Measurements from ENCODE around the gene NPW. TPM values are rescaled to one million over a fixed set of nuclear protein-coding genes. Genes with fewer than 3 reads are reported as not detected.

Gene NPW
- total and polyA plus RNA-seq, 2 of the 8 experiments (the other 6 are each of a cell fraction or from before 2014, with no cell fraction given) = 4.0 to 10.3 TPM

DNA sequence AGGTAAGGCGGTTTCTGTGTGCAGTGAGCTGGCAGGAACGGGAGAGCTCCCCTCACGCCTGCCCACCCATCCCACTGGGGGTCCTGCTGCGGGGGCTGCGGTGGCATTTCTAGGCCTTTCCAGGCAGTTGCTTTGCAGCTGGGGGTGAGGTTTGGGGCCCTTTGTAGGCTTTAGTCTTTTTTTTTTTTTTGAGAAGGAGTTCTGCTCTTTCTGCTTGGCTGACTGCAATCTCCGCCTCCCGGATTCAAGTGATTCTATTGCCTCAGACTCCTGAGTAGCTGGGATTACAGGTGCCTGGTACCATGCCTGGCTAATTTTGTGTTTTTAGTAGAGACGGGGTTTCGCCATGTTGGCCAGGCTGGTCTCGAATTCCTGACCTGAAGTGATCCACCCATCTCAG, 39.3 kb downstream of the NPW start:
- Histone ChIP-seq H2BK20ac (ENCODE audit: low read length) (no peak overlapping the region), H3K79me2 (ENCODE audit: control insufficient read depth in 1 of 2, insufficient read depth in 2 of 2, low read length in 2 of 2) (no peaks in the 10 kb centered on the region), H4K8ac (ENCODE audit: extremely low read depth, insufficient read depth, low read length) (no peak overlapping the region), H2BK120ac (replicated peaks; ENCODE audit: low read depth, low read length) (no peak overlapping the region), H3K56ac (replicated peaks; ENCODE audit: insufficient read length, low read depth, low read length) (no peak overlapping the region), H4K5ac (ENCODE audit: insufficient read length, low read depth, low read length) (no peak overlapping the region), H2BK12ac (ENCODE audit: low read depth, low read length) (no peak overlapping the region), H3K4ac (replicated peaks; ENCODE audit: insufficient read length, low read depth, low read length) (no peak overlapping the region), H3K9ac (replicated peaks in 1 of 4; ENCODE audit: extremely low read depth in 1 of 4, low read depth in 3 of 4, low read length in 3 of 4) (no peak overlapping the region), H3K27me3 (replicated peaks in 1 of 4; ENCODE audit: control insufficient read depth in 3 of 4, extremely low read depth in 1 of 4, insufficient read depth in 3 of 4, low read length in 3 of 4) (no peaks in the 10 kb centered on the region), H2AFZ (ENCODE audit: low read length) (no peak overlapping the region), H3K36me3 (ENCODE audit: control insufficient read depth in 2 of 4, insufficient read depth in 4 of 4, low read length in 3 of 4) (peaks cover 0 to 7% (median 0%) of the 10 kb centered on the region in 4 experiments; a peak in 3 of 8 replicates), H2BK5ac (ENCODE audit: low read depth, low read length) (no peak overlapping the region), H2AK5ac (ENCODE audit: low read depth, low read length) (no peak overlapping the region), H4K91ac (replicated peaks; ENCODE audit: insufficient read length, low read length) (no peak overlapping the region), H3K23me2 (ENCODE audit: low read depth, low read length) (no peaks in the 10 kb centered on the region), H3K4me3 (ENCODE audit: extremely low read depth in 1 of 4, insufficient read depth in 2 of 4, low read depth in 3 of 4, low read length in 4 of 4) (no peak overlapping the region), H3K14ac (ENCODE audit: insufficient read length) (no peak overlapping the region), H3K18ac (ENCODE audit: extremely low read depth, low read length) (no peak overlapping the region), H3K27ac (ENCODE audit: low read depth, low read length) (no peak overlapping the region), H3K79me1 (ENCODE audit: low read depth, low read length) (no peaks in the 10 kb centered on the region), H3K4me2 (ENCODE audit: insufficient read depth in 1 of 2, low read depth in 2 of 2, low read length in 2 of 2) (no peak overlapping the region), H3K4me1 (replicated peaks in 1 of 4; ENCODE audit: control insufficient read depth in 3 of 4, insufficient read depth in 4 of 4, low read length in 3 of 4) (no peaks in the 10 kb centered on the region), H3K9me3 (ENCODE audit: insufficient read depth in 2 of 2, low read depth in 1 of 2, low read length in 1 of 2) (no peaks in the 10 kb centered on the region), H4K20me1 (replicated peaks in 1 of 2; ENCODE audit: control insufficient read depth in 1 of 2, insufficient read depth in 2 of 2, low read length in 2 of 2) (peaks cover 0 to 13% of the 10 kb centered on the region in 2 experiments), H3K23ac (ENCODE audit: insufficient read length) (no peak overlapping the region), H2BK15ac (ENCODE audit: low read length) (no peak overlapping the region)
- no peak for FAIRE-seq
- no peak for DNase-seq (ENCODE audit: low read depth in 1 of 2, low spot score in 2 of 2)
- 92% methylated on average over 10 of the region's 10 CpGs; no CpG with 5 or more reads in 1 of the 2 experiments for WGBS, 2 experiments (ENCODE audit: extremely low coverage in 1 of 2, insufficient coverage in 1 of 2, insufficient read length in 1 of 2, insufficient replicate concordance in 2 of 2, low coverage in 1 of 2, low lambda C conversion rate in 2 of 2, missing lambda C conversion rate in 1 of 2)
- ChIA-PET CTCF (ENCODE audit: partially characterized antibody) (interaction anchor here (0.6 to 1.3 kb wide), 5 partner anchors 13 to 711 kb away, joined by 3 to 5 read pairs (median 3); no protein-coding TSS in a partner anchor), POLR2A (ENCODE audit: partially characterized antibody) (interaction anchor here (1.3 to 1.6 kb wide), 3 partner anchors 13 to 97 kb away, joined by 4 to 5 read pairs (median 5); no protein-coding TSS in a partner anchor)
- TF ChIP-seq EGR1 (IDR thresholded peaks at IDR 0.05; ENCODE audit: borderline replicate concordance, low read depth, low read length) (no peak), BRCA1 (IDR thresholded peaks at IDR 0.05; ENCODE audit: low read depth, low read length) (no peak), POLR2A (IDR thresholded peaks at IDR 0.05; ENCODE audit: control extremely low read depth in 1 of 2, low read depth in 2 of 2, low read length in 2 of 2) (no peak), ZNF274 (IDR thresholded peaks at IDR 0.05; ENCODE audit: borderline replicate concordance, extremely low read depth, low read length) (no peak)
